H1 (cell line): ENCODE measurements around the gene CAMKK1. TPM values are rescaled to one million over a fixed set of nuclear protein-coding genes. Genes with fewer than 3 reads are reported as not detected.

ENCODE experiments used
- CTCF ChIA-PET: fragments of 300-600 bp; sonication (Branson Sonifier 250); formaldehyde crosslinking; loops from one replicate; lab custom pipeline; 2021; ENCODE audit not compliant: partially characterized antibody; lab: Charles Lee
- POLR2A ChIA-PET: fragments of 300-600 bp; sonication (Branson Sonifier 250); formaldehyde crosslinking; loops from one replicate; lab custom pipeline; 2021; ENCODE audit warnings: inconsistent platforms; ENCODE audit not compliant: partially characterized antibody; lab: Charles Lee
- DNase-seq, 2 experiments: peaks; one replicate each; pipeline versions ENCODE4 v3.0.0 to v3.0.0-alpha.2; 2010 to 2022; ENCODE audit warnings: low spot score in 2 of 2, low read depth in 1 of 2, mixed read lengths in 1 of 2
- FAIRE-seq: peaks from 2 replicates; lab custom pipeline; 2011; peaks lifted over from hg19 to GRCh38; lab: Jason Lieb, UNC
- H2AFZ ChIP-seq: 2 replicates; pipeline ENCODE4 v1.8.1; 2012; ENCODE audit warnings: low read length, inconsistent platforms
- H2AK5ac ChIP-seq: 2 replicates; pipeline ENCODE4 v1.6.1; 2013; ENCODE audit warnings: low read depth, low read length
- H2BK120ac ChIP-seq: replicated peaks from 2 replicates; pipeline ENCODE3; 2013; ENCODE audit warnings: low read depth, low read length, inconsistent platforms
- H2BK12ac ChIP-seq: 2 replicates; pipeline ENCODE4 v1.6.1; 2013; ENCODE audit warnings: low read depth, low read length
- H2BK15ac ChIP-seq: 2 replicates; pipeline ENCODE4 v1.6.1; 2013; ENCODE audit warnings: low read length
- H2BK20ac ChIP-seq: 2 replicates; pipeline ENCODE4 v1.6.1; 2013; ENCODE audit warnings: low read length
- H2BK5ac ChIP-seq: 2 replicates; pipeline ENCODE4 v1.6.1; 2013; ENCODE audit warnings: low read depth, low read length
- H3K14ac ChIP-seq: 2 replicates; pipeline ENCODE4 v1.6.1; 2013; ENCODE audit warnings: inconsistent platforms; ENCODE audit not compliant: insufficient read length
- H3K18ac ChIP-seq: 2 replicates; pipeline ENCODE4 v1.6.1; 2013; ENCODE audit warnings: low read length; ENCODE audit errors: extremely low read depth
- H3K23ac ChIP-seq: 2 replicates; pipeline ENCODE4 v1.6.1; 2013; ENCODE audit warnings: inconsistent platforms; ENCODE audit not compliant: insufficient read length
- H3K23me2 ChIP-seq: 2 replicates; pipeline ENCODE4 v1.6.1; 2013; ENCODE audit warnings: low read depth, low read length
- H3K27ac ChIP-seq: 2 replicates; pipeline ENCODE4 v1.6.1; 2011; ENCODE audit warnings: low read depth, low read length, inconsistent platforms
- H3K27me3 ChIP-seq, 4 experiments: replicated peaks in 1 of 4; 1 replicate in 1 of 4; 2 replicates in 3 of 4; pipeline versions ENCODE4 v1.6.1 to v1.8.1; 2011 to 2013; ENCODE audit warnings: low read length in 3 of 4, mild to moderate bottlenecking in 3 of 4, inconsistent platforms in 2 of 4, mixed read lengths in 2 of 4, moderate library complexity in 1 of 4; ENCODE audit not compliant: control insufficient read depth in 3 of 4, insufficient read depth in 3 of 4; ENCODE audit errors: extremely low read depth in 1 of 4
- H3K36me3 ChIP-seq, 4 experiments: 2 replicates each; pipeline versions ENCODE4 v1.6.1 to v1.8.1; 2011 to 2013; ENCODE audit warnings: mild to moderate bottlenecking in 4 of 4, low read length in 3 of 4, moderate library complexity in 2 of 4, control low read depth in 1 of 4, inconsistent platforms in 1 of 4; ENCODE audit not compliant: insufficient read depth in 4 of 4, control insufficient read depth in 2 of 4
- H3K4ac ChIP-seq: replicated peaks from 2 replicates; pipeline ENCODE3; 2013; ENCODE audit warnings: low read length, low read depth, mixed read lengths, inconsistent platforms; ENCODE audit not compliant: insufficient read length
- H3K4me1 ChIP-seq, 4 experiments: replicated peaks in 1 of 4; 1 replicate in 1 of 4; 2 replicates in 3 of 4; pipeline versions ENCODE4 v1.6.1 to v1.8.1; 2011 to 2013; ENCODE audit warnings: low read length in 3 of 4, inconsistent platforms in 2 of 4, mixed read lengths in 1 of 4; ENCODE audit not compliant: insufficient read depth in 4 of 4, control insufficient read depth in 3 of 4
- H3K4me2 ChIP-seq, 2 experiments: 2 replicates each; pipeline versions ENCODE4 v1.6.1 to v1.8.1; 2011 to 2013; ENCODE audit warnings: low read depth in 2 of 2, low read length in 2 of 2, control low read depth in 1 of 2, inconsistent platforms in 1 of 2, mild to moderate bottlenecking in 1 of 2; ENCODE audit not compliant: insufficient read depth in 1 of 2
- H3K4me3 ChIP-seq, 4 experiments: fragments of 200-600, 300-600 bp in 1 of 4; sonication (generic), shearing (Covaris generic), sonication (Bioruptor Twin) in 1 of 4; 2 replicates each; pipeline versions ENCODE4 v1.5.1 to v1.8.1; 2011 to 2016; ENCODE audit warnings: low read length in 4 of 4, low read depth in 3 of 4, control low read depth in 2 of 4, inconsistent platforms in 2 of 4, mild to moderate bottlenecking in 2 of 4, mixed read lengths in 1 of 4, moderate library complexity in 1 of 4; ENCODE audit not compliant: insufficient read depth in 2 of 4; ENCODE audit errors: extremely low read depth in 1 of 4
- H3K56ac ChIP-seq: replicated peaks from 2 replicates; pipeline ENCODE3; 2013; ENCODE audit warnings: low read depth, mild to moderate bottlenecking, mixed read lengths, low read length, inconsistent platforms; ENCODE audit not compliant: insufficient read length
- H3K79me1 ChIP-seq: 2 replicates; pipeline ENCODE4 v1.6.1; 2013; ENCODE audit warnings: low read depth, low read length, control low read depth
- H3K79me2 ChIP-seq, 2 experiments: 2 replicates each; pipeline versions ENCODE4 v1.6.1 to v1.8.1; 2012 to 2013; ENCODE audit warnings: low read length in 2 of 2, mild to moderate bottlenecking in 2 of 2, inconsistent platforms in 1 of 2; ENCODE audit not compliant: insufficient read depth in 2 of 2, control insufficient read depth in 1 of 2
- H3K9ac ChIP-seq, 4 experiments: replicated peaks in 1 of 4; 1 replicate in 1 of 4; 2 replicates in 3 of 4; pipeline versions ENCODE4 v1.6.1 to v1.8.1; 2011 to 2013; ENCODE audit warnings: low read depth in 3 of 4, low read length in 3 of 4, control low read depth in 2 of 4, mild to moderate bottlenecking in 2 of 4, moderate library complexity in 2 of 4, inconsistent platforms in 1 of 4; ENCODE audit errors: extremely low read depth in 1 of 4
- H3K9me3 ChIP-seq, 2 experiments: 2 replicates each; pipeline versions ENCODE4 v1.6.1 to v1.8.1; 2012 to 2013; ENCODE audit warnings: mild to moderate bottlenecking in 2 of 2, moderate library complexity in 2 of 2, control low read depth in 1 of 2, inconsistent platforms in 1 of 2, low read depth in 1 of 2, low read length in 1 of 2, mixed read lengths in 1 of 2; ENCODE audit not compliant: insufficient read depth in 2 of 2
- H4K20me1 ChIP-seq, 2 experiments: replicated peaks in 1 of 2; 2 replicates each; pipeline versions ENCODE3 to v1.8.1; 2011 to 2013; ENCODE audit warnings: inconsistent platforms in 2 of 2, low read length in 2 of 2, mild to moderate bottlenecking in 1 of 2; ENCODE audit not compliant: insufficient read depth in 2 of 2, control insufficient read depth in 1 of 2
- H4K5ac ChIP-seq: 2 replicates; pipeline ENCODE4 v1.6.1; 2013; ENCODE audit warnings: low read length, low read depth, mixed read lengths, inconsistent platforms; ENCODE audit not compliant: insufficient read length
- H4K8ac ChIP-seq: 2 replicates; pipeline ENCODE4 v1.8.0; 2013; ENCODE audit warnings: mild to moderate bottlenecking, moderate library complexity, low read length, inconsistent platforms; ENCODE audit not compliant: insufficient read depth; ENCODE audit errors: extremely low read depth
- H4K91ac ChIP-seq: replicated peaks from 2 replicates; pipeline ENCODE3; 2013; ENCODE audit warnings: low read length, mixed read lengths, inconsistent platforms; ENCODE audit not compliant: insufficient read length
- CHD2 ChIP-seq: IDR thresholded peaks from 2 replicates; pipeline ENCODE4 v1.6.1; 2012; ENCODE audit warnings: low read length, improper control_type of control experiment
- EP300 ChIP-seq, 2 experiments: IDR thresholded peaks; 1 replicate in 1 of 2; 2 replicates in 1 of 2; pipeline ENCODE4 v1.6.1; 2011 to 2012; ENCODE audit warnings: low read depth in 2 of 2, low read length in 2 of 2, mild to moderate bottlenecking in 2 of 2, borderline replicate concordance in 1 of 2, inconsistent platforms in 1 of 2, moderate library complexity in 1 of 2
- RAD21 ChIP-seq, 2 experiments: IDR thresholded peaks in 1 of 2; conservative IDR thresholded peaks in 1 of 2; 2 replicates each; pipeline ENCODE4 v1.6.1; 2011; ENCODE audit warnings: low read depth in 2 of 2, low read length in 2 of 2, improper control_type of control experiment in 1 of 2, inconsistent platforms in 1 of 2, mild to moderate bottlenecking in 1 of 2, moderate library complexity in 1 of 2
- SP1 ChIP-seq: IDR thresholded peaks from 2 replicates; pipeline ENCODE4 v1.6.1; 2011; ENCODE audit warnings: low read depth, low read length
- SP2 ChIP-seq: IDR thresholded peaks from 2 replicates; pipeline ENCODE4 v1.6.1; 2012; ENCODE audit warnings: mild to moderate bottlenecking, low read length, inconsistent platforms
- WGBS, 2 experiments: shearing (Covaris generic) in 1 of 2; methylation state at CpG; one replicate each; pipeline versions ENCODE4 v1.1.6 to v1.1.7; 2013 to 2015; ENCODE audit warnings: low lambda C conversion rate in 2 of 2, mixed read lengths in 2 of 2, inconsistent platforms in 1 of 2, low coverage in 1 of 2, missing lambda C conversion rate in 1 of 2; ENCODE audit not compliant: insufficient replicate concordance in 2 of 2, insufficient coverage in 1 of 2, insufficient read length in 1 of 2; ENCODE audit errors: extremely low coverage in 1 of 2, missing lambda C conversion rate in 1 of 2; 5-methylcytosine and 5-hydroxymethylcytosine counted together
- polyA plus RNA-seq, 7 experiments: library from polyadenylated mRNA; depleted of rRNA in 3 of 7; stranded (reverse) in 5 of 7; unstranded in 2 of 7; fragments of >200 nt in 5 of 7; fragments of 200-250 nt in 2 of 7; gene quantifications; 1 replicate in 5 of 7; 2 replicates in 1 of 7; 4 replicates in 1 of 7; pipeline versions ENCODE4 v1.2.1 to v1.2.3, GENCODE V29; 2011 to 2013; ENCODE audit warnings: missing spikeins in 2 of 7, mixed read lengths in 2 of 7
- total RNA-seq: library from RNA; stranded (reverse); fragmentation: NEBNext Ultra II Directional; extraction: Animal tissue kit (Norgen Biotek cat#: 25700); gene quantifications from 2 replicates; pipeline ENCODE4 v1.2.1, GENCODE V29; 2021

The CAMKK1 gene
- total and polyA plus RNA-seq, 2 of the 8 experiments (the other 6 are each of a cell fraction or from before 2014, with no cell fraction given) = 7.1 to 7.6 TPM

GRCh38 chr17:3911271-3912053 is 18.6 kb upstream of the CAMKK1 start:
- Histone ChIP-seq H3K79me2 (no peaks in the 10 kb centered on the region), H3K18ac (no peak overlapping the region), H3K4me1 (peaks cover 0 to 8% (median 3%) of the 10 kb centered on the region in 4 experiments; a peak in 3 of 7 replicates), H4K20me1 (no peaks in the 10 kb centered on the region), H4K91ac (no peak overlapping the region), H4K5ac (no peak overlapping the region), H2BK15ac (no peak overlapping the region), H3K4me2 (no peak overlapping the region), H4K8ac (no peak overlapping the region), H3K36me3 (0 out of 8 replicates have a peak, but pooled peaks cover 0 to 2% (median 0%) of the 10 kb centered on the region in 4 experiments), H2BK5ac (no peak overlapping the region), H2BK120ac (no peak overlapping the region)
- 86% methylated on average over 15 of the region's 30 CpGs; no CpG with 5 or more reads in 1 of the 2 experiments for WGBS, 2 experiments
- no peak for DNase-seq
- peak; percentile 78 for TF ChIP-seq SP1
- TF ChIP-seq SP2 = peak; percentile 10; the same call in 1 of the 2 replicates
- no peak for TF ChIP-seq RAD21 (IDR thresholded peaks at IDR 0.05 in 1 of 2, conservative IDR thresholded peaks at IDR 0.05 in 1 of 2; ENCODE audit: low read depth in 2 of 2, low read length in 2 of 2)
- no peak for TF ChIP-seq EP300 (IDR thresholded peaks at IDR 0.05; ENCODE audit: borderline replicate concordance in 1 of 2, low read depth in 2 of 2, low read length in 2 of 2)
- TF ChIP-seq CHD2 = peak; percentile 44; the same call in 1 of the 2 replicates
- TF ChIP-seq, all 59 proteins: peak for 3
- no peak overlapping the region for H3K56ac ChIP-seq
- no peak overlapping the region for H2BK20ac ChIP-seq
- CTCF ChIA-PET = interaction anchor here (0.6 to 7.4 kb wide), 8 partner anchors 13 to 166 kb away, joined by 3 to 96 read pairs (median 4); no protein-coding TSS in a partner anchor
- H3K79me1 ChIP-seq = no peaks in the 10 kb centered on the region
- no peak overlapping the region for H3K9ac ChIP-seq
- no peak overlapping the region for H2AK5ac ChIP-seq
- no peaks in the 10 kb centered on the region for H3K23me2 ChIP-seq
- no peak for FAIRE-seq
- no peak overlapping the region for H3K4me3 ChIP-seq
- H3K27ac ChIP-seq = no peak overlapping the region
- H2AFZ ChIP-seq = no peak overlapping the region
- POLR2A ChIA-PET = interaction anchor here (0.6 to 1.0 kb wide), 2 partner anchors 22 to 25 kb away, joined by 3 read pairs; no protein-coding TSS in a partner anchor
- H2BK12ac ChIP-seq = no peak overlapping the region
- no peak overlapping the region for H3K14ac ChIP-seq
- no peaks in the 10 kb centered on the region for H3K9me3 ChIP-seq
- H3K27me3 ChIP-seq = no peaks in the 10 kb centered on the region
- no peak overlapping the region for H3K23ac ChIP-seq
- H3K4ac ChIP-seq = no peak overlapping the region
